ENCODE data around the gene PAK4.
"Not testable (repeated sequence)": the region's sequence is repeated elsewhere in the genome, so short reads cannot be mapped to it uniquely, and the experiment has no call there.

The PAK4 gene

DNA sequence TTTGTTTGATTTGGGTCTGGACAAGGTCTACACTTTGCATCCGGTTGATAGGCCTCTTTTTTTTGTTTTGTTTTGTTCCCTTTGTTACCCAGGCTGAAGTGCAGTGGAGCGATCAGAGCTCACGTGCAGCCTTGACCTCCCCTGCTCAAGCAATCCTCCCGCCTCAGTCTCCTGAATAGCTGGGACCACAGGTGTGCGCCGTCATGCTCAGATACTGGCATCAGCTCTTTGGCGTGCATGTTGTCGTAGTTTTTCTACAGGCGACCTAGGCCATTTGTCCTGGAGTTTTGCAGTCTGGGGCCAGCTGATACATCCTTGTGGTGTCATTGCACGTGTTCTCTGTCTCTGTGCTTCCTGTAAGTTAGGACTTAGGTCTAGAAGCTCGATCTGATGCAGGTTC, 16.3 kb downstream of the PAK4 start:
- in situ Hi-C loops (cut with HindIII; ENCODE audit: low sequenced_read_pairs): no loop called here
- TF ChIP-seq, protein P1, sequence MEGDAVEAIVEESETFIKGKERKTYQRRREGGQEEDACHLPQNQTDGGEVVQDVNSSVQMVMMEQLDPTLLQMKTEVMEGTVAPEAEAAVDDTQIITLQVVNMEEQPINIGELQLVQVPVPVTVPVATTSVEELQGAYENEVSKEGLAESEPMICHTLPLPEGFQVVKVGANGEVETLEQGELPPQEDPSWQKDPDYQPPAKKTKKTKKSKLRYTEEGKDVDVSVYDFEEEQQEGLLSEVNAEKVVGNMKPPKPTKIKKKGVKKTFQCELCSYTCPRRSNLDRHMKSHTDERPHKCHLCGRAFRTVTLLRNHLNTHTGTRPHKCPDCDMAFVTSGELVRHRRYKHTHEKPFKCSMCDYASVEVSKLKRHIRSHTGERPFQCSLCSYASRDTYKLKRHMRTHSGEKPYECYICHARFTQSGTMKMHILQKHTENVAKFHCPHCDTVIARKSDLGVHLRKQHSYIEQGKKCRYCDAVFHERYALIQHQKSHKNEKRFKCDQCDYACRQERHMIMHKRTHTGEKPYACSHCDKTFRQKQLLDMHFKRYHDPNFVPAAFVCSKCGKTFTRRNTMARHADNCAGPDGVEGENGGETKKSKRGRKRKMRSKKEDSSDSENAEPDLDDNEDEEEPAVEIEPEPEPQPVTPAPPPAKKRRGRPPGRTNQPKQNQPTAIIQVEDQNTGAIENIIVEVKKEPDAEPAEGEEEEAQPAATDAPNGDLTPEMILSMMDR (IDR thresholded peaks at IDR 0.05; ENCODE audit: low read depth, low read length, missing control alignments): no peak

DNA sequence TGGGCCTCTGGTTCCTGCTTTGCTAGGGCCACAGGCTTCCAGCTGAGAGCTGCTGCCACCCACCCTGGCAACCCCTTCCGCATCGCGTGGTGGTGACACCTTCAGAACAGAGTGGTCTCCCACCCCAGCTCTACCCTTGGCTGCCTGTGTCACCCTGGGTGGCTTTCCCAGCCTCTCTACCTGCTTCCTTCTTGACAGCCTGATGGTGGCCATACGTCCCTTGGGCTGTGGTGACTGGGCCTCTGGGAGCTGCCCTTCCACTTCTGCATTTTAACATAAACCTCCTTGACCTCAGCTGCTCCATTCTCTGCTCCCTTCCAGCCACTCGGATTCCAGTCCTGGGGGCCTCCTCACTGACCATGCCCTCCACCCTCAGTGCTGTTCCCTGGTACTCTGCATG, 17.0 kb downstream of the PAK4 start:
- no peak for DNase-seq (ENCODE audit: low read depth)
- TF ChIP-seq, protein P1 (IDR thresholded peaks at IDR 0.05; ENCODE audit: low read depth, low read length, missing control alignments): no peak
- in situ Hi-C loops (cut with HindIII; ENCODE audit: low sequenced_read_pairs): no loop called here
- no peak overlapping the region for H3K4me3 ChIP-seq (ENCODE audit: low read depth, low read length)

More for the DNA sequence above, 16.3 kb downstream of the PAK4 start:
- no peak for DNase-seq (ENCODE audit: low read depth)
- H3K4me3 ChIP-seq (ENCODE audit: low read depth, low read length): no peak overlapping the region

DNA sequence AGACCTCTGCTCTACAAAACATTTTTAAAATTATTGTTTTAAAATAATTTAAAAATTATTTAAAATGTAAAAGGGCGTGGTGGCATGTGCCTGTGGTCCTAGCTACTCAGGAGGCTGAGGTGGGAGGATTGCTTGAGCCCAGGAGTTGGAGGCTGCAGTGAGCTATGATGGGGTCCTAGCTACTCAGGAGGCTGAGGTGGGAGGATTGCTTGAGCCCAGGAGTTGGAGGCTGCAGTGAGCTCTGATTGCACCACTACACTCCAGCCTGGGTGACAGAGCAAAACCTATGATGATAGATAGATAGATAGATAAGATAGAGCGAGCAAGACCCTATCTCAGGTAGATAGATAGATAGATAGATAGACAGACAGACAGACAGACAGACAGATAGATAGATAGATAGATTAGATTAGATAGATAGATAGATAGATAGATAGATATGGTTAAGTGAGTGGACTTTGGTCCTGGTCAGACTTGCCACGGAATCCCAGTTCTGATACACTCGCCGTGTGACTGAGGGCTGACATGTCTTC, 18.2 kb downstream of the PAK4 start:
- DNase-seq (ENCODE audit: low read depth); in situ Hi-C loops (cut with HindIII; ENCODE audit: low sequenced_read_pairs); H3K4me3 ChIP-seq (ENCODE audit: low read depth, low read length): not testable (repeated sequence)

DNA sequence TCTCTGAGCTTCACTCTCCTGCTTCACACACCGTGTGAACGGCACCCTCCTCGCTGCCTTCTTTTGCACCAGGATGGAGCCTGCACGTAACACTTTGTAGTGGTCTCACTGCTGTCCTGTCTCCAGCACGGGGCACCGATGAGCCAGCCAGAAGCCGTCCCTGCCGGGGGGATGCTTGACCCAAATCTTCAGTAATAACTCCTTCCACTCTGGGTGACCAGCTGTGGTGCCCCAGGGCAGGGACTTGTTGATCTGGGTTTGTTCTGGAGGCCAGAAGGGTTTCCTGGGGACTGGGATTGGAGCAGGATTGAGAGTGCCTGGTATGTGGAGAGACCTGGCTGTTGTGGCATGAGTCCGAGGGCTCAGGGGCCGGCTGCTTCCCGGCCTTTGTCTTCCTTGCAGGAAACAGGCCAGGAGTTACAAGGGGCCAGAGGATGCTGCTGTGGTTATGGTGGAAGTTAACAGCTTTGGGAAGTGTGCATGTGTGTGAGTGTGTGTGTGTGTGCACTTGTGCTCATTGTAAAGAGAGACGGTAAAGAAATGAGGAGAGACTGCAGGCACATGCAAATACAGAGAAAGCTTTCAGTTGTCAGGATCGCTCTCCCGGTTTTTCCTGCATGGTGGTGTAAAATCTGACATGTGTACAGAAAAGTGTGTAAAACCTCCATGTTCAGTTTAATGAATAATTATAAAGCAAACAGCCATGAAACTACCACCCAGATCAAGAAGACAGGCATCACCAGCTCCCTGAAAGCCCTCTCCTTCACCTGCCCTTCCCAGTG, 18.9 kb downstream of the PAK4 start:
- in situ Hi-C loops (cut with HindIII; ENCODE audit: low sequenced_read_pairs): no loop called here
- peak; percentile 27 for DNase-seq (ENCODE audit: low read depth)
- H3K4me3 ChIP-seq (ENCODE audit: low read depth, low read length): no peak overlapping the region
- TF ChIP-seq, protein P1 (IDR thresholded peaks at IDR 0.05; ENCODE audit: low read depth, low read length, missing control alignments): no peak

DNA sequence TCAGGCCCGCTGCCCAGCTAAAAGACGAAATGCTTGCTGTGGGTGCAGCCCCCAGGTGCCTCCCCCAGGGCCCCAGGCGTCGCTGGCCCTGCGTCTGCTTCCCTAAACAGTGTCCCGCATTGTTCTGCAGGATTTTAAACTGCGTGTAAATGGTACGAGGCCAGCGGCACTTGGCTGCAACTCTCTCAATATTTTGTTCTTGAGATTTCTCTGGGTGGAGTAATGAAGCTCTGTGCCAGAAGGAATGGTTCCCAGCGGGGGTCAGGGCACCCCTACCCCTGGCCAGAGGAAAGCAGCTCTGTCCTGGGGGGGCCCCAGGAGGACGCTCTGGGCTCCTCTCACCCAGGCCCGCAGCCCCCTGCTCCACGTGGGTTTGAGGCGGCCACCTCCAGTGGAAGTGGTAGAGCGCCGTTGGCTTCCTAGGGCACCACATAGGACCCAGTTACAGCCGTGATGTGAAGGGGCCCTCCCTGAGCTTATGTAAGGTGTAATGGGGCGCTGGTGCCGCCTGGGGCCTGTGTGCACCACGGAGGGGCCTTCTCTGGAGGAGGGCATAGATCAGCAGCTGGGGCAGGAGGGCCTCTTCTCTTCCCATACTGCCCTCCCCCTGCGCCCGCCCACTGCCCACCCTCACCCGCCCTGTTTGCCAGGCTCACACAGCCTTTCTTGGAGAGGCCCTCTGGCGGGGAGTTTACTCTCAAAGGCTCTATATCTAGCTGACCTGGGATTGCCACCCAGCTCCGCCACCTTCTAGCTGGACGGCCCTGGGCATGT, 19.8 kb downstream of the PAK4 start:
- H3K4me3 ChIP-seq (ENCODE audit: low read depth, low read length): no peak overlapping the region
- no peak for DNase-seq (ENCODE audit: low read depth)
- in situ Hi-C loops (cut with HindIII; ENCODE audit: low sequenced_read_pairs): no loop called here
- TF ChIP-seq, protein P1 (IDR thresholded peaks at IDR 0.05; ENCODE audit: low read depth, low read length, missing control alignments): no peak

DNA sequence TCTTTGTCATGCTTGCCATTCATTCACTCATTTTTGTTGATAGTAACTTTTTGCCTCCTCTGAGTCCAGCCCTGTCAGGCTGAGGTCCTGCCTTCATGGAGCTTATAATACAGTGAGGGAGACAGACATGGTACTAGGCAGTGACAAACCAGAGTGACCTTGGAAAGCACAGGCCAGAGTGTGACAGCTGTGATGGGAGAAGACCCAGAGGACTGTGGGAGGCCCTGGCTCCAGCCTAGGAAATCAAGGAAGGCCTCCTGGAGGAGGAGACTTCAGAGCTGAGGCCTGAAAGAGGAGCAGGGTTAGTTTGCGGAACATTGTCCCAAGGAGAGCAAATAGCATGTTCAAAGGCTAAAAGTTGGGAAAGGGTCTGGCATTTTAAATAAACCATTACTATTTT, 20.5 kb downstream of the PAK4 start:
- no peak for DNase-seq (ENCODE audit: low read depth)
- in situ Hi-C loops (cut with HindIII; ENCODE audit: low sequenced_read_pairs): no loop called here
- TF ChIP-seq, protein P1 (IDR thresholded peaks at IDR 0.05; ENCODE audit: low read depth, low read length, missing control alignments): no peak
- no peak overlapping the region for H3K4me3 ChIP-seq (ENCODE audit: low read depth, low read length)

Measured in astrocyte of the cerebellum (primary cell).